ENCODE results near the gene ZC3H18. TPM values are rescaled to one million over a fixed set of nuclear protein-coding genes. Genes with fewer than 3 reads are reported as not detected.

The ZC3H18 gene
- total RNA-seq, 1 donor from 2014 or later, result 21.3 TPM

DNA sequence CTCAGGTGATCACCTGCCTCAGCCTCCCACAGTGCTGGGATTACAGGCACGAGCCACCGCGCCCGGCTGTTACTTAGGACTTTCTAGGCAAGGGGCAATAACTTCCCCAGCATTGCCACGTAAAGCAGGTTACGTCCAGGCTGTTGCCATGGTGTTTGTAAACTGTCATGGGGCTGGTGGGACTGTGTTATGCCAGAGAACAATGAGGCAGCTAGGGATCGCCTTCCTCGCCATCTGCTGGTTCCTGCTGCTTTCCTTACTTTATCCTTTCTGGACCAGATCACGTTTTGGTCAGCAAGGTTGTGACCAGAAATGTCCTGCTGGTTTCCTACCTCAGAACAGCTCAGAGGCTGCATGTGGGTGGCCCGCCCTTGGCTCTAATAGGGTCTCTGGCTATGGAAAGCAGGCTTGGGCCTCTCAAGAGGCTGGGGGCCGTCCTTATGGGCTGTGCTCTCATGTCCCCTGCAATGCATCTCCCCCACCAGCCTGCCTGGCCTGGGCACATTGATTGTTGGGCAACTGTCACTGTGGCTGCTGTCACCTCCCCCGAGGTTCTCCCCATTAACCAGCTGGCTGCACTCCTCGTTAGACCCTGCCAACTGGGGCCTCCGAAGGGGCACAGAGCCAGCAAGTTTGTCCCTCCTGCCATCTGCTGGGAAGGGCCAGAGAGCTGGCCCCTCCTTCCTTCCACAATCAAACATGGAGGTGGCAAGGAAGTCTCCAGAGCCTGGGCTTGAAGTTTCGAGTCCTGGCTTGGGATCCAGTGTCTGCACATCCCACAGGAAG, 28.2 kb upstream of the ZC3H18 start:
- Histone ChIP-seq H3K9me3 (replicated peaks) (peaks cover 27% of the 10 kb centered on the region), H3K27ac (replicated peaks) (no peak overlapping the region), H3K4me3 (no peak overlapping the region), H3K27me3 (ENCODE audit: low read depth) (peaks cover 71% of the 10 kb centered on the region), H3K36me3 (no peaks in the 10 kb centered on the region), H3K4me1 (no peaks in the 10 kb centered on the region)
- TF ChIP-seq, protein P1, sequence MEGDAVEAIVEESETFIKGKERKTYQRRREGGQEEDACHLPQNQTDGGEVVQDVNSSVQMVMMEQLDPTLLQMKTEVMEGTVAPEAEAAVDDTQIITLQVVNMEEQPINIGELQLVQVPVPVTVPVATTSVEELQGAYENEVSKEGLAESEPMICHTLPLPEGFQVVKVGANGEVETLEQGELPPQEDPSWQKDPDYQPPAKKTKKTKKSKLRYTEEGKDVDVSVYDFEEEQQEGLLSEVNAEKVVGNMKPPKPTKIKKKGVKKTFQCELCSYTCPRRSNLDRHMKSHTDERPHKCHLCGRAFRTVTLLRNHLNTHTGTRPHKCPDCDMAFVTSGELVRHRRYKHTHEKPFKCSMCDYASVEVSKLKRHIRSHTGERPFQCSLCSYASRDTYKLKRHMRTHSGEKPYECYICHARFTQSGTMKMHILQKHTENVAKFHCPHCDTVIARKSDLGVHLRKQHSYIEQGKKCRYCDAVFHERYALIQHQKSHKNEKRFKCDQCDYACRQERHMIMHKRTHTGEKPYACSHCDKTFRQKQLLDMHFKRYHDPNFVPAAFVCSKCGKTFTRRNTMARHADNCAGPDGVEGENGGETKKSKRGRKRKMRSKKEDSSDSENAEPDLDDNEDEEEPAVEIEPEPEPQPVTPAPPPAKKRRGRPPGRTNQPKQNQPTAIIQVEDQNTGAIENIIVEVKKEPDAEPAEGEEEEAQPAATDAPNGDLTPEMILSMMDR (IDR thresholded peaks at IDR 0.05; ENCODE audit: borderline replicate concordance), result no peak
- no peak for DNase-seq
- intact Hi-C loops (cut with micrococcal nuclease), result no loop called here

DNA sequence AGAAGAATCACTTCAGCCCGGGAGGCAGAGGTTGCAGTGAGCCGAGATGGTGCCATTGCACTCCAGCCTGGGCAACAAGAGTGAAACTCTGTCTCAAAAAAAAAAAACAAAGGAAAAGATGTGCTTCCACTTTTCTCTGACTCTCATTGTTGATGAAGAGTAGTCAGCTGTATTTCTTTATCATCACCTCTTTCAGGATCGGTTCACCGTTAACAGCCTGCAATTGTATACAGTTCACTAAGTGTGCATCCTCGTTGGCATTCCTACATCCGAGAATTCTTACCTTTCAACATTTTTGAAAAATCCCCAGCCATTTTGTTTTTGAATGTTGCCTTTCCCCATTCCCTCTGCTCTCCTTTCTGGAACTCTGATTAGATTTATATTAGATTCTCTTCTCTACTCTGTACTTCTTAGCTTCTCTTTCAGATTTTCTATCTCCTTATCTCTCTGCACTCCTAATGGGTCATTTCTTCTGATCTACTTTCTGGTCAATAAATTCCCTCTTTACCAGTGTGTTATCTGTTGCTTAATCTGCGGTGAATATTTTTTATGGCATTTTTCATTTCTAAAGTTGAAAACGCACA, 26.9 kb upstream of the ZC3H18 start:
- Histone ChIP-seq H3K4me1 (no peaks in the 10 kb centered on the region), H3K27me3 (ENCODE audit: low read depth) (peaks cover 75% of the 10 kb centered on the region), H3K4me3 (no peak overlapping the region), H3K9me3 (replicated peaks) (peaks cover 27% of the 10 kb centered on the region), H3K27ac (replicated peaks) (no peak overlapping the region), H3K36me3 (no peaks in the 10 kb centered on the region)
- DNase-seq, result no peak
- intact Hi-C loops (cut with micrococcal nuclease), result no loop called here
- TF ChIP-seq, protein P1 (IDR thresholded peaks at IDR 0.05; ENCODE audit: borderline replicate concordance), result no peak

DNA sequence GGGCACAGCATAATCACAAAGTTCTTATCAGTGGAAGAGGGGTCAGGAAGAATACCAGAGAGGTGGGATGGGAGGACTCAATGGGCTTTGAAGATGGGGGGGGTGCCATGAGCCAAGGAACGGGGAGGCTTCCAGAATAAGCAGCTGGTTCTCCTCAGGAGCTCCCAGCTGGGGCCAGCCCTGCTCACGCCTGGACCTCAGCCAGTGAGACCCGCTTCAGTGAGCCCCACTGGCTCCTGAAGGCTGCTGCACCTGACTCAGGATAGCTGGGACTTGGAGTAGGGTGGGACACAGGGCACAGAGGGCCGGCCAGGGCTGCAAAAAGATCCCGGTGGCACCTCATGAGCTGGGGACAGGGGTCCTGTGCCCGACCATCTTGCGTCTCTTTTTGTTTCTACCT, 24.4 kb upstream of the ZC3H18 start:
- H3K9me3 ChIP-seq (replicated peaks), result peaks cover 27% of the 10 kb centered on the region
- TF ChIP-seq, protein P1 (IDR thresholded peaks at IDR 0.05; ENCODE audit: borderline replicate concordance), result no peak
- intact Hi-C loops (cut with micrococcal nuclease), result no loop called here
- no peak for DNase-seq
- peaks cover 72% of the 10 kb centered on the region for H3K27me3 ChIP-seq (ENCODE audit: low read depth)
- H3K4me3 ChIP-seq, result no peak overlapping the region
- H3K4me1 ChIP-seq, result peaks cover 10% of the 10 kb centered on the region
- H3K36me3 ChIP-seq, result no peaks in the 10 kb centered on the region
- H3K27ac ChIP-seq (replicated peaks), result no peak overlapping the region

DNA sequence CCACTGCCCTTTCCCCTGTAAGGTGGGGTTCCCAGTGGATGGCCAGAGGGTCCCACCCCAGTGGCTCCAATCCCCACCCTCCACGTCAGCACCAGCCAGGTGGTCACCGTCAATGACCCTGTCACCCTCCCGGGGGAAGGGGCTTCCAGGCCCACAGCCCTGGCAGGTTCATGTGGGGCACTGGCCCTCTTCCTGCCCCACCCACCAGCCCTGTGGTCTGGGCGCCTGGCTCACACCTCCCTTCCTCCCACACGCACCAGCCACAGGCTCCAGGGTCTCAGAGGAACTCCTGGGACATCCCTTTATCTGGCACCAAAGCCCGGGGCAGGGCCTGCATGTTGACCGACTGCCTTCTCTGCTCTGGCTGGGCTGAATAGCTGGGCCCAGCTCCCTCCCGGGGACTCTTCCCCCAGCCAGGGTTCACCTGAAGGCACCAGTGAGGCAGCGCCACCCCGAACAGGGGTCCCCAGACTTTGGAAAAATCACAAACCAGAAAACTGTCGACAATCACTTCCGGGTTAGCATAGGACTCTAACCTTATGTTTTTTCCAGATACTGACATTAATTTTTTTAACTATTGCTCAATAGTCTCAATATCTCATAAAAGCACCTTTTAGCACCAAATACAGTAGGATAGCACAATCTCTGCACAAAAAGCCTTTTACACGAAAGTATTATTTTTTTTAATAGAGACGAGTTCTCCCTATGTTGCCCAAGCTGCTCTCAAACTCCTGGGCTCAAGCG, 21.9 kb upstream of the ZC3H18 start:
- no peak overlapping the region for H3K4me3 ChIP-seq
- DNase-seq, result no peak
- H3K36me3 ChIP-seq, result no peaks in the 10 kb centered on the region
- H3K27me3 ChIP-seq (ENCODE audit: low read depth), result peaks cover 71% of the 10 kb centered on the region
- peaks cover 13% of the 10 kb centered on the region for H3K4me1 ChIP-seq
- H3K27ac ChIP-seq (replicated peaks), result no peak overlapping the region
- TF ChIP-seq, protein P1 (IDR thresholded peaks at IDR 0.05; ENCODE audit: borderline replicate concordance), result no peak
- peaks cover 16% of the 10 kb centered on the region for H3K9me3 ChIP-seq (replicated peaks)
- intact Hi-C loops (cut with micrococcal nuclease), result no loop called here

DNA sequence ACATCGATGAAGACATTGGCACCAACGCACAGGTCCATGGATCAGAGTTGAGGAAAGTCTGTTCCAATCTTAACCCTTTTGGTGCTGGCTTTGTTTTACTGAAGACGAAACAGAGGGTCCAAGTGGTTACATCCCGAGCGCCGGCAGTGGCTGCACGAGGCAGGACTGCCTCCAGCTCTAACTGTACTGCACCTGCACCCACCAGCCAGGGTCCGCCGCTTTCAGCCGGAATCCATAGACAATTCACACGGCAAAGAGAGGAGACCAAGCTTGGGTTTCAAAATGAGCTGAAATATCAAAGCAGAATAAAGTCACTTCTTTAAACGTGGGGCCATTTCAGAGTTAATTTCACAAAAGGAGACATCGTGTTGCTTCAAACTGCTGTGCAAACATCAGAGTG, 21.2 kb upstream of the ZC3H18 start:
- Histone ChIP-seq H3K9me3 (replicated peaks) (peaks cover 9% of the 10 kb centered on the region), H3K27me3 (ENCODE audit: low read depth) (peaks cover 77% of the 10 kb centered on the region), H3K36me3 (no peaks in the 10 kb centered on the region), H3K4me1 (peaks cover 13% of the 10 kb centered on the region), H3K4me3 (no peak overlapping the region), H3K27ac (replicated peaks) (no peak overlapping the region)
- TF ChIP-seq, protein P1 (IDR thresholded peaks at IDR 0.05; ENCODE audit: borderline replicate concordance), result no peak
- intact Hi-C loops (cut with micrococcal nuclease), result no loop called here
- no peak for DNase-seq

Data from left ventricle myocardium inferior (tissue), 1 donor.